Cardiac septum (tissue), 1 donor: Measurements from ENCODE around the gene HOXA6. TPM values are rescaled to one million over a fixed set of nuclear protein-coding genes. Genes with fewer than 3 reads are reported as not detected.

Source experiments
- DNase-seq: peaks from one replicate; pipeline ENCODE4 v3.0.0-alpha.2; 2020; ENCODE audit warnings: low spot score
- intact Hi-C: fragments of 100-400 bp; cut with DNase I; formaldehyde crosslinking; loops from one replicate; pipeline ENCODE4 v1.14.0; 2022
- total RNA-seq: library from RNA; stranded (reverse); fragmentation: NEBNext Ultra II Directional; extraction: Animal tissue kit (Norgen Biotek cat#: 25700); gene quantifications from one replicate; pipeline ENCODE4 v1.2.1, GENCODE V29; 2021
- donor health status: DM: no; HTN: no; CAD: no.

Gene HOXA6
- total RNA-seq, 1 donor from 2014 or later = not detected

GRCh38 chr7:27185854-27186667 is 38.5 kb upstream of the HOXA6 start:
- peak; percentile 67 for DNase-seq
- intact Hi-C loops = no loop called here

DNA sequence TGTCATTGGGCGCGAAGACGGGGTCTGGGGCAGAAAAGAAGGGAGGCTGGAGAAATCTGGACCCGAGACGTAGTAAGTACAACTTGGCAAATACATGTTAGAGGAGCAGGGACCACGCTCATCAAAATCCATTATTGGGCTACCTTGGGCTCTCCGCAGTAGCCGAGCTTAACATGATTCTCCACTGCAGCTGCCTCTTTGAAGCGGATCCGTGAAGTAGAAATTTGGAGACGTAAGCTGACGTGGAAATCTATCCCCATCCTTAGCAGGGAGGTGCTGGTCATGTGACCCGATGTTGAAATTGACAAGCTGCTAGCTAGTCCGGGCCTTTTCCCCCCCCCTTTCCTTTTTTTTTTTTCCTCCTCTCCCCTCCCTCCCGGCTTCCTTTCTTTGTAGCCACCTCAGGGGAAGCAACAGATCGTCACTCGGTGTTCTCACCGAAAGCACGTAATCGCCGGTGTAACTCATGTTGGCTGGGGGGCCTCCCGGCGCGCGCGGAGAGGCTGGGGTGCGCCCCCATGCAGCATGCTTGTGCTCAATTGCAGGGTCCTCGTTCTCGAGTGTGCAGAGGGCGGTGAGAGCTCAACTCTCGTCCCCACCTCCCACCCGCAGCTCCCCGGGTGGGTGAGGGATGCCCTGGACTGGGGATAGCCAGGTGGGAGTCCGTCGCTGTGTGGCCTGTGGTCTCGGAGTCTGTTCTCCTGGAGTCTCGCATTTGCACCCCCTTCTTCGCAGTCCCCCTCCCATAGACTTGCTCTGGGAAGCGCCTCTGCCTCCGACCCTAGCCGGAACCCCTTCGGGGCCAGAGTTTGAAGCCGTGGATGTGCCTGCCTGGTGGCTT is 37.7 kb upstream of the HOXA6 start, which contains the start of gene HOXA11:
Gene HOXA11, minus strand, starts transcription at position 220 of the 841 bp plus-strand sequence. Its CDS starts 88 bp downstream, at position 132.
- intact Hi-C loops = no loop called here
- peak; percentile 61 for DNase-seq

DNA sequence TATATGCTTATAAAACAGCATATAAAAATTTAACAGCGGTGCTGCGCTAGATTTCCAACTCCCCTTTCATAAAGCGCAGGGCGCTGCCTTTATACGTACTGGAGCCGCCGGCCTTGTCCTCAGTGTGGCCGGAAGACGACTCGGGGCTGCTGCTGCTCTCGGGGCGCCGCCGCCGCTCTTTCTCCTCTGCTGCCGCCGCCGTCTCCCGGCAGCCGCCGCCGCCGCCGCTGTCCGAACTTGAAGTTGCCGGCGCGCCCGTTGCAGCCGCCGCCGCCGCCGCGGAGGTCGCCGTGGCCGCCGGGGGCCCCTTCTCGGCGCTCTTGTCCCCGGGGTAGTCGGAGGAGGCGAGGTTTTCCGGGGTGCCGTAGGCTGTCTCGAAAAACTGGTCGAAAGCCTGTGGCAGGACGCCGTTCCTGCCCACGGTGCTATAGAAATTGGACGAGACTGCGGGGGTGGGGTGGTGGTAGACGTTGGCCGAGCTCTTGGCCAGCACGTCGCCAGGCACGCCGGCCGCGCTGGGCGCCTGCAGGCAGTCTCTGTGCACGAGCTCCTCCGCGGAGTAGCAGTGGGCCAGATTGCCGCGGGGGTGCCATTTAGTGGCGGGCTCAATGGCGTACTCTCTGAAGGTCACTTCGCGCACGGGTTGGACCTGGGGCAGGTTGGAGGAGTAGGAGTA is 36.9 kb upstream of the HOXA6 start:
- peak; percentile 73 for DNase-seq
- intact Hi-C loops = no loop called here

DNA sequence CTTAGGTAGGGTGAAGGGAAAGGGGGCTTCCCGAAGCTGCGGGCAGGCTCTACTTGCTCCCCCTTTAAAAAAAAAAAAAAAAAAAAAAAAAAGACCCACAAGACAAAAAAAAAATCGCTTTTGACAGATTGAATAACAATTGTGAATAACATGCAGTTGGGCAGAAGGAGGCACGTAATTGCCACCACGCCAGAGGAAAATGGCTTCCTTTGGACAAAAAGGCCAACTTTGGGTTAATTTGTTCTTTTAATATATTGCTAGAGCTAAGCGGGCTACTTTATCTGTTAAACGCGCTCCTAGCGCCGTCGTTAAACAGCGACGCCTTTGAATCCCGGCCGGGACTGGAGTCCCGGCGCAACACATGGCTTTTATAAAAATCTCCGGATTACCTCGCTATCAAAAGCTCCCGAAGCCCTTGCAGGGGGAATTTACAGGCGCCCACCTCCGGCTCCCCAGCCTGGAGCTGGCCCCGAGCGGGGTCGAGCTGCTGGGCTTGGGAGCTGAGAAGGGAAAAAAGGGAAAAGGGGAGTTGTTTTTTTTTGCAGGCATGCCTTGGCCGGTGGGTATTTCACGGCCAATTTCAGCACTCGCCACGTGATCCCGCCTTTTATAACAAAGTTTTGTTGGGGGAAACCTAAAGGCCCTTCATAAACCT is 36.2 kb upstream of the HOXA6 start:
- DNase-seq = peak; percentile 26
- intact Hi-C loops = no loop called here

- intact Hi-C loops = no loop called here
- peak; percentile 51 for DNase-seq
These were observed 35.5 kb upstream of the HOXA6 start for GRCh38 chr7:27182861-27183681.

DNA sequence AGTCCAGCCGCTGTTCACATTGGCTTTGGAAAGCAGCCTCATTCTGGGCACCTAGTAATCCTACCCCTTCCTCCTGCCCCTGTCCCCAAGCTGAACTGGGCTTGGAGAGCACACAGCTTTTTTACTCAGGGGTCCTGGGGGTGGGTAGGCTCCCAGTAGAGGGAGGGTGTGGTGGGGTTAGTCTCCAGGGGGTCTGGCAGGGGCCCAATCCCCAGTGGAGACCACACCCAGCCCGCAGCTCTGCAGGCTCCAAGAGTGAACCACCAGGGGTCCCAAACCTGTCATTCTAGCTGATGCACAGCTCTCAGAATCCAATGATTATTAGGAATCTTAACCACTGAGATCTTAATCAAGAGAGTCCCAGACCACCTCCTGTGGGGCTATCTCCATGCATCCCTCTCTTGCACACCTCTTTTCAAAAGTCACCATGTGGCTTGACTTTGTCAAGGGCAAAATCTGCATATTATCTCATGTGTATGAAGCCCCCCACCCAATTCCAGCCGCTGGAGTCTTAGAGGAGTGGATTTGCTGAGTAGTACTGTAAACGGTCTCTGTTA is 34.8 kb upstream of the HOXA6 start:
- intact Hi-C loops = no loop called here

DNA sequence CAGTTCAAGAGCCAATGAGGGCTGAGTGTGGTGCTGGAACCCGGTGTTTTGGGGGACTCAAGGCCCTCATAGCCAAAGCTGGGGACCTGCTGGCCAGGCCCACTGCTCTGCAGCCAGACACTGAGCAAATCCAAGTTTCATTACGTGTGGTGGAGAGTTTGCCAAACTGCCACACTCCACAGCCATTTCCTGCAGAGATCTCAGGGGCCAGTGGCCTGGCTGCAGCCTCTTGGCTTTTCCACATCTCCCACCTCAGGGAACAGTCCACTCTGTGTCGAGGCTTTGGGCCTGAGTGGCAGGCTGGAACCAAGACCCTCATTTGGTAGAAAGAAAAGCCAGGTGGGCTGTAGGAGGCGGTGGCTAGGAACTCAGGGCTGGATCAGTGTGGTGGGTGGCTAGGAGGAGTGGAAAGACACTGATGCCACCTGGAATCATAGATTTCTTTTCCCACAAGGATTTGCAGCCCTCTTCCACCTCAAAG is 34.3 kb upstream of the HOXA6 start:
- intact Hi-C loops = no loop called here
- DNase-seq = no peak

More for the DNA sequence above, 34.8 kb upstream of the HOXA6 start:
- peak; percentile 55 for DNase-seq

DNA sequence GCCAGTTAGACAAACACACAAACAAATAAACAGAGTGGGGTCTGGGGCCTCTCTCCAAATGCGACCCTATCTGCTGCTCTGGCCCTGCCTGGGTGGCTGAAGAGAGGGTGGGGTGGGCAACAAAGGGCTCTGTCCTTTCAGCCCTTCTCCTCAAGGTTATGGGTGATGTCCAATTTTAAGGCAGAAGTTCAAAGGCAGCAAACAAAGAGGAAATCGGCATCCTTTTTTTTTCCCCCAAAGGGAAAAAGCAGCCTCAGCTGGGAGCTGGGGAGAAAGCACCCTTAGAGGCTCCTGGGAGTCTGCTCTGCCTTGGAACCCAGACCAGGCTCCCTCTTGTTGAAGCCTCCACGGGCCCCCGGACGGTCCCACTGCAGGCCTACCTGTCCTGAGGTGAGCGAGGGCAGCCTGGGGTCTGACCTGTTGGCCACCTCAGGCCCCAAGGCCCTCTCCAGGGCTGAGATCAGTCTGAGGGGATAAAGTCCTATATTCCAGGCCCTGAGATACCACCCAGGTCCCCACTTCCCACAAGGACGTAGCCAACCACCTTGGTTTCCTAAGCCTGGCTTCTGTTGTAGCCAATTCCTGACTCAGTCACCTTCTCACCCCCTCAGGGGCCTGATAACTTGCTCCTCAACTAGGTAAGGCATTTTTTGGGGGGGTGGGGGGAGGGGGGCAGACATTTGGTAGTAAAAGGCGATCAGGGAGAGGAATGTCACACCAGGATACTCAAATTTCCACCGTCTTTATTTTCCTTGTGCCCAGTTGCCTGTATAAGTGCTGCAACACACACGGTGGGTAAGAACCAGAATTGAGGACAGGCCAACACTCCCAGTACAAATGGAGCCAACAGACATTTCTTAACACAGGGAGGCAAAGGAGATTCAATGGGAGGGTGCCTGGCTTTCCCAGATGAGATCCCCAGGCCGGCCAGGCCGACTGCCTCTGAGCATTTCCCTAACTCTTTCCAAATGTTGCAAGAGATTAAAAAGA is 33.2 kb upstream of the HOXA6 start:
- intact Hi-C loops = no loop called here
- DNase-seq = peak; percentile 62

- intact Hi-C loops = no loop called here
- DNase-seq = peak; percentile 75
These were observed 32.2 kb upstream of the HOXA6 start for GRCh38 chr7:27179503-27180430.

- DNase-seq = no peak
- intact Hi-C loops = no loop called here
These were observed 31.5 kb upstream of the HOXA6 start for GRCh38 chr7:27179030-27179429.

DNA sequence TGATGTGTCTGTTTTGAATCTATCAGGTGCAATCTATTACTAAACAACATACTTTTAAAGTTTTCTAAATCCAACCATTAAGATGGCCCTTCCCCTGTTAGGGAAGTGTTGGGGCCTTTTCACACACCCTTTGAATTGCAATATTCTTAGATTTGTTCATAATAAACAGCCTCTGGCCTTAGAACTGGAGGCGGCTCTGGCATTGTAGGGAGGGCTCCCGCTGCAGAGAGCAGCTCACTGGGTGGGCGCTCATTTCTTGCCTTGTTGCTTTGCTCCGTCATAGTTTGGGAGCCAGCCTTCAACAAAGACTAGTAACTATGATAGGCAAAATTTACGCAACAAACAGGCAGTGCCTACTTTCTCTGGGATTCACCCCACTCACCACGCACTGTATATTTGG is 30.8 kb upstream of the HOXA6 start:
- DNase-seq = no peak
- intact Hi-C loops = no loop called here

- intact Hi-C loops = no loop called here
- no peak for DNase-seq
These were observed 30.3 kb upstream of the HOXA6 start for GRCh38 chr7:27177795-27178320.

DNA sequence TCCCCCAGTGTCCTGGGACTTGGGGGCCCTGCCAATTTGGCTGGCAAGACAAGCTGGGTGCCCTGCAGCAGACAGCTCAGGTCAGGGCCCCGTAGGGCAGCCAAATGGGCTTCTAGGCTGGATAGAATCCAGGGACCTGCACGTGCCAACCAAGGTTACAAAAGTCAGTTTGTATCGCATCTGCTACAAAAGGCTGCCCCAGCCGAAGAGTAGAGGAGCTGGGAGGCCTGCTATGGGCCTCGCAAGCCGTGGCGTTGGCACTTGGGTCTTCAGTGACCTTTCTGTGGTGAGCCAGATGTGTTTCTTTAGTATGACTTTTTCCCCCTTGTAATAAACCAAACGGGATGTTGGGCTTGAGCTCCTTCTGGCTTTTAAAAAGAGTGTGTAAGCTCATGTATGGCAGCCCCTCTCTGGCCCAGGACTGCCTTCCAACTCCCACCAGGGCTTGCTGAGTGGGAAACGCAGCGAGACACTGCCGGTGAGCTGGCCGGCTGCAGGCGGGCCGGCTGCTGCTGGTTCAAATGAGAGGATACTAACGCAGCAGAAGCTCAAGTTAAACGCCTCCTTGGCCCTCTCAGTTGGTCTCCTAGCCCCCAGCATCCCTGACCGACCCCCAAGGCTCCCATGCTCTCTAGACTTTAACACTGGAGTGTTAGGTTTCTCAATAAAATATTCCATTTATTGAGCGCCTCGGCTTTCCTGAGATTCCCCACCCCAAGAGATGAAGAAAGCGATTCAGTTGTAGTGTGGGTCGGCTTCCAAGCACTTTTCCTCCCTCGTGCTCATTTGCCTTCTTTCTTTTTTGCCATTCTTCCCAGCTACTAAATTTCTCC is 29.6 kb upstream of the HOXA6 start:
- intact Hi-C loops = no loop called here
- peak; percentile 62 for DNase-seq

DNA sequence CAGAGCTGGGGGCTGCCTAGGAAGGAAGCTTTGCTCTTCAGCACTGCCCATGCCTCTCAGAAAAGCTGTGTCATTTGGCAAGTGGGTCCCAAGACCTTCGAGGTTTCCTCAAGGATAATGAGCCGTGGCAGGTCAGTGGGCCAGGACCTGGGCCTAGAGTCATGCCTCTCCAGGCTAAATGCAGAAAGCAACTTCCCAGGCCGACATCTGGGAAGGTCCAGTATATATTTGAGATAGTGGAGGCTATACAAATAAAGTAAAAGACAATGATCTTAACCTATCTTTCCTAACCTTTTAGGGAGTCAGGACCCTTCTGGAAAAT is 28.9 kb upstream of the HOXA6 start:
- peak; percentile 63 for DNase-seq
- intact Hi-C loops = no loop called here
